Liver (tissue), 9 donors: ENCODE results near the gene CTSA. TPM values are rescaled to one million over a fixed set of nuclear protein-coding genes. Genes with fewer than 3 reads are reported as not detected.

Experiments used
- DNase-seq: peaks from one replicate; pipeline ENCODE4 v3.0.0-alpha.2; 2017; ENCODE audit warnings: low spot score
- H3K27ac ChIP-seq, 2 donors: one replicate each; pipeline ENCODE4 v1.7.0; 2013; ENCODE audit warnings: inconsistent platforms in 2 of 2, low read length in 2 of 2, control low read depth in 1 of 2, low read depth in 1 of 2, mild to moderate bottlenecking in 1 of 2
- H3K27me3 ChIP-seq, 4 donors: one replicate each; pipeline versions ENCODE4 v1.6.1 to v1.7.0; 2013; ENCODE audit warnings: low read length in 3 of 4, inconsistent platforms in 1 of 4, mild to moderate bottlenecking in 1 of 4, moderate library complexity in 1 of 4; ENCODE audit not compliant: control insufficient read depth in 4 of 4, insufficient read depth in 4 of 4
- H3K36me3 ChIP-seq, 4 donors: one replicate each; pipeline versions ENCODE4 v1.6.1 to v1.7.0; 2013; ENCODE audit warnings: low read length in 3 of 4, mild to moderate bottlenecking in 3 of 4, low read depth in 1 of 4, moderate library complexity in 1 of 4; ENCODE audit not compliant: control insufficient read depth in 4 of 4, insufficient read depth in 3 of 4
- H3K4me1 ChIP-seq, 4 donors: one replicate each; pipeline versions ENCODE4 v1.6.1 to v1.7.0; 2013; ENCODE audit warnings: low read length in 3 of 4, mild to moderate bottlenecking in 3 of 4, moderate library complexity in 1 of 4; ENCODE audit not compliant: control insufficient read depth in 4 of 4, insufficient read depth in 4 of 4
- H3K4me3 ChIP-seq, 3 donors: one replicate each; pipeline versions ENCODE4 v1.6.1 to v1.7.0; 2013; ENCODE audit warnings: low read length in 3 of 3, control low read depth in 1 of 3, low read depth in 1 of 3, mild to moderate bottlenecking in 1 of 3
- H3K9ac ChIP-seq, 2 donors: one replicate each; pipeline ENCODE4 v1.7.0; 2013; ENCODE audit warnings: low read length in 2 of 2, mild to moderate bottlenecking in 2 of 2, moderate library complexity in 2 of 2, control low read depth in 1 of 2, low read depth in 1 of 2
- H3K9me3 ChIP-seq, 4 donors: one replicate each; pipeline versions ENCODE4 v1.6.1 to v1.7.0; 2013; ENCODE audit warnings: low read length in 3 of 4; ENCODE audit not compliant: control insufficient read depth in 4 of 4
- ATF3 ChIP-seq: IDR thresholded peaks from 2 replicates; pipeline ENCODE4 v1.6.1; 2016; ENCODE audit warnings: antibody characterized with exemption
- EGR1 ChIP-seq, 2 donors: IDR thresholded peaks; 2 replicates each; pipeline ENCODE4 v1.6.1; 2016 to 2018; ENCODE audit warnings: antibody characterized with exemption in 2 of 2, low read depth in 2 of 2
- FOXA1 ChIP-seq: IDR thresholded peaks from 2 replicates; pipeline ENCODE4 v1.6.1; 2016; ENCODE audit warnings: antibody characterized with exemption
- FOXA2 ChIP-seq: IDR thresholded peaks from 2 replicates; pipeline ENCODE4 v1.6.1; 2016; ENCODE audit warnings: antibody characterized with exemption
- GABPA ChIP-seq, 2 donors: IDR thresholded peaks in 1 of 2; conservative IDR thresholded peaks in 1 of 2; 2 replicates each; pipeline ENCODE4 v1.6.1; 2016; ENCODE audit warnings: antibody characterized with exemption in 2 of 2, mild to moderate bottlenecking in 1 of 2, moderate library complexity in 1 of 2
- HNF4A ChIP-seq, 2 donors: conservative IDR thresholded peaks; 2 replicates each; pipeline ENCODE4 v1.6.1; 2016; ENCODE audit warnings: antibody characterized with exemption in 2 of 2, mild to moderate bottlenecking in 2 of 2
- HNF4G ChIP-seq: IDR thresholded peaks from 2 replicates; pipeline ENCODE4 v1.6.1; 2016; ENCODE audit warnings: antibody characterized with exemption
- JUND ChIP-seq, 2 donors: IDR thresholded peaks; 2 replicates each; pipeline ENCODE4 v1.6.1; 2016; ENCODE audit warnings: antibody characterized with exemption in 2 of 2
- NR2F2 ChIP-seq: IDR thresholded peaks from 2 replicates; pipeline ENCODE4 v1.6.1; 2016; ENCODE audit warnings: antibody characterized with exemption
- RAD21 ChIP-seq, 2 donors: IDR thresholded peaks; 2 replicates each; pipeline ENCODE4 v1.6.1; 2016; ENCODE audit warnings: antibody characterized with exemption in 2 of 2, mild to moderate bottlenecking in 2 of 2
- REST ChIP-seq: IDR thresholded peaks from 2 replicates; pipeline ENCODE4 v1.6.1; 2016; ENCODE audit warnings: antibody characterized with exemption, mild to moderate bottlenecking
- RXRA ChIP-seq, 2 donors: IDR thresholded peaks; 2 replicates each; pipeline ENCODE4 v1.6.1; 2017 to 2018; ENCODE audit warnings: antibody characterized with exemption in 2 of 2, mild to moderate bottlenecking in 1 of 2
- SP1 ChIP-seq: IDR thresholded peaks from 2 replicates; pipeline ENCODE4 v1.6.1; 2018; ENCODE audit warnings: antibody characterized with exemption, mild to moderate bottlenecking
- TAF1 ChIP-seq: conservative IDR thresholded peaks from 2 replicates; pipeline ENCODE4 v1.6.1; 2016; ENCODE audit warnings: antibody characterized with exemption, mild to moderate bottlenecking
- YY1 ChIP-seq: IDR thresholded peaks from 2 replicates; pipeline ENCODE4 v1.6.1; 2016; ENCODE audit warnings: antibody characterized with exemption, mild to moderate bottlenecking
- ZBTB33 ChIP-seq: IDR thresholded peaks from 2 replicates; pipeline ENCODE4 v1.6.1; 2016; ENCODE audit warnings: antibody characterized with exemption
- WGBS: extraction: QIAGEN DNeasy Blood & Tissue Kit; methylation state at CpG from one replicate; pipeline ENCODE4 v1.1.7; 2013; 5-methylcytosine and 5-hydroxymethylcytosine counted together
- polyA plus RNA-seq, 2 donors: library from polyadenylated mRNA; stranded (reverse) in 1 of 2; unstranded in 1 of 2; fragments of 200-250 nt in 1 of 2; fragments of >200 nt in 1 of 2; fragmentation: Nextera tagmentation in 1 of 2; extraction: Ambion mirVana in 1 of 2; gene quantifications; one replicate each; pipeline versions ENCODE4 v1.2.1 to v1.2.3, GENCODE V29; 2013 to 2015
- total RNA-seq, 2 donors: library from RNA; depleted of rRNA; stranded (reverse); fragments of >200 nt; gene quantifications; one replicate each; pipeline ENCODE4 v1.2.3, GENCODE V29; 2014
- TF ChIP-seq, protein P1 (sequence below): IDR thresholded peaks from 2 replicates; pipeline ENCODE4 v1.6.1; 2016; ENCODE audit warnings: antibody characterized with exemption
- TF ChIP-seq, protein P2 (sequence below): fragments of 150-350 bp; IDR thresholded peaks from 2 replicates; pipeline ENCODE4 v1.5.1; 2017; ENCODE audit warnings: improper control_type of control experiment, low read depth, low read length; ENCODE audit not compliant: missing input control
- donor health status: healthy.
- donor health status: healthy.
- donor health status: healthy.
- donor health status: healthy.
- donor health status: healthy.

The CTSA gene
- total and polyA plus RNA-seq, 4 donors, result 45.6 to 151 (median 76.4) TPM

GRCh38 chr20:45925821-45926506 is 34.8 kb downstream of the CTSA start:
- H3K27ac ChIP-seq, result no peak overlapping the region
- no peaks in the 10 kb centered on the region for H3K36me3 ChIP-seq
- H3K4me3 ChIP-seq, result no peak overlapping the region
- H3K9ac ChIP-seq, result no peak overlapping the region
- peaks cover 3 to 21% (median 14%) of the 10 kb centered on the region in 4 donors for H3K4me1 ChIP-seq
- TF ChIP-seq REST (no peak), HNF4G (no peak), RAD21 (IDR thresholded peaks at IDR 0.05) (no peak), FOXA1 (no peak), JUND (IDR thresholded peaks at IDR 0.05) (no peak)
- TF ChIP-seq, protein P1, sequence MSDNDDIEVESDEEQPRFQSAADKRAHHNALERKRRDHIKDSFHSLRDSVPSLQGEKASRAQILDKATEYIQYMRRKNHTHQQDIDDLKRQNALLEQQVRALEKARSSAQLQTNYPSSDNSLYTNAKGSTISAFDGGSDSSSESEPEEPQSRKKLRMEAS, result no peak
- WGBS, result 69% methylated on average over 9 of the region's 9 CpGs
- H3K27me3 ChIP-seq, result no peaks in the 10 kb centered on the region
- no peak for DNase-seq
- no peaks in the 10 kb centered on the region for H3K9me3 ChIP-seq

GRCh38 chr20:45926731-45927070 is 35.6 kb downstream of the CTSA start:
- WGBS, result 93% methylated on average over 2 of the region's 2 CpGs
- Histone ChIP-seq H3K4me3 (no peak overlapping the region), H3K27me3 (no peaks in the 10 kb centered on the region), H3K9me3 (no peaks in the 10 kb centered on the region), H3K4me1 (peaks cover 3 to 21% (median 14%) of the 10 kb centered on the region in 4 donors), H3K27ac (no peak overlapping the region), H3K9ac (no peak overlapping the region), H3K36me3 (no peaks in the 10 kb centered on the region)
- TF ChIP-seq YY1 (no peak), FOXA1 (no peak), GABPA (IDR thresholded peaks at IDR 0.05 in 1 of 2, conservative IDR thresholded peaks at IDR 0.05 in 1 of 2) (no peak), JUND (IDR thresholded peaks at IDR 0.05) (no peak), TAF1 (no peak), HNF4G (no peak), RXRA (IDR thresholded peaks at IDR 0.05) (no peak), REST (no peak), EGR1 (IDR thresholded peaks at IDR 0.05; ENCODE audit: low read depth in 2 of 2) (no peak), ATF3 (no peak), SP1 (no peak), HNF4A (conservative IDR thresholded peaks at IDR 0.05) (no peak), RAD21 (IDR thresholded peaks at IDR 0.05) (no peak), FOXA2 (no peak), NR2F2 (no peak), ZBTB33 (no peak)
- TF ChIP-seq, protein P1, result no peak
- TF ChIP-seq, protein P2, sequence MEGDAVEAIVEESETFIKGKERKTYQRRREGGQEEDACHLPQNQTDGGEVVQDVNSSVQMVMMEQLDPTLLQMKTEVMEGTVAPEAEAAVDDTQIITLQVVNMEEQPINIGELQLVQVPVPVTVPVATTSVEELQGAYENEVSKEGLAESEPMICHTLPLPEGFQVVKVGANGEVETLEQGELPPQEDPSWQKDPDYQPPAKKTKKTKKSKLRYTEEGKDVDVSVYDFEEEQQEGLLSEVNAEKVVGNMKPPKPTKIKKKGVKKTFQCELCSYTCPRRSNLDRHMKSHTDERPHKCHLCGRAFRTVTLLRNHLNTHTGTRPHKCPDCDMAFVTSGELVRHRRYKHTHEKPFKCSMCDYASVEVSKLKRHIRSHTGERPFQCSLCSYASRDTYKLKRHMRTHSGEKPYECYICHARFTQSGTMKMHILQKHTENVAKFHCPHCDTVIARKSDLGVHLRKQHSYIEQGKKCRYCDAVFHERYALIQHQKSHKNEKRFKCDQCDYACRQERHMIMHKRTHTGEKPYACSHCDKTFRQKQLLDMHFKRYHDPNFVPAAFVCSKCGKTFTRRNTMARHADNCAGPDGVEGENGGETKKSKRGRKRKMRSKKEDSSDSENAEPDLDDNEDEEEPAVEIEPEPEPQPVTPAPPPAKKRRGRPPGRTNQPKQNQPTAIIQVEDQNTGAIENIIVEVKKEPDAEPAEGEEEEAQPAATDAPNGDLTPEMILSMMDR, result no peak
- DNase-seq, result no peak
